HepG2 (cell line): ENCODE results near the gene ZNRF3. TPM values are rescaled to one million over a fixed set of nuclear protein-coding genes. Genes with fewer than 3 reads are reported as not detected.

Experiments
- ARID2 ChIP-seq: sonication (generic); formaldehyde crosslinking; IDR thresholded peaks from 2 replicates; pipeline ENCODE4 v1.8.1; 2022; ENCODE audit warnings: mild to moderate bottlenecking, missing genetic modification reagents, borderline replicate concordance
- DDIT3 ChIP-seq: sonication (generic); formaldehyde crosslinking; IDR thresholded peaks from 2 replicates; pipeline ENCODE4 v1.4.0; 2020; ENCODE audit warnings: mild to moderate bottlenecking, missing genetic modification reagents
- ELF1 ChIP-seq: sonication (generic); formaldehyde crosslinking; IDR thresholded peaks from 2 replicates; pipeline ENCODE4 v1.4.0; 2020; ENCODE audit warnings: missing genetic modification reagents
- ETV6 ChIP-seq: sonication (generic); formaldehyde crosslinking; conservative IDR thresholded peaks from 2 replicates; pipeline ENCODE4 v1.4.0; 2020; ENCODE audit warnings: missing genetic modification reagents
- FOXP4 ChIP-seq: sonication (generic); formaldehyde crosslinking; IDR thresholded peaks from 2 replicates; pipeline ENCODE4 v1.4.0; 2020; ENCODE audit warnings: missing genetic modification reagents
- HMG20B ChIP-seq: conservative IDR thresholded peaks from 2 replicates; pipeline ENCODE4 v1.6.1; 2016; ENCODE audit warnings: missing genetic modification reagents, missing compliant biosample characterization
- KLF15 ChIP-seq: sonication (generic); formaldehyde crosslinking; IDR thresholded peaks from 2 replicates; pipeline ENCODE4 v1.8.1; 2023; ENCODE audit warnings: borderline replicate concordance, mild to moderate bottlenecking, inconsistent platforms, missing genetic modification reagents, mixed read lengths
- MAFK ChIP-seq, 2 experiments: IDR thresholded peaks in 1 of 2; conservative IDR thresholded peaks in 1 of 2; 2 replicates each; pipeline ENCODE4 v1.6.1; 2011; ENCODE audit warnings: improper control_type of control experiment in 2 of 2, low read length in 2 of 2
- NCOA1 ChIP-seq: sonication (generic); formaldehyde crosslinking; IDR thresholded peaks from 2 replicates; pipeline ENCODE4 v1.9.0; 2021; ENCODE audit warnings: missing genetic modification reagents
- POLR2AphosphoS5 ChIP-seq: IDR thresholded peaks from 2 replicates; pipeline ENCODE4 v1.6.1; 2012; ENCODE audit warnings: low read depth, low read length
- RERE ChIP-seq: IDR thresholded peaks from 2 replicates; pipeline ENCODE4 v1.6.1; 2016; ENCODE audit warnings: low read depth, missing genetic modification reagents, missing compliant biosample characterization
- TAF15 ChIP-seq: fragments of 200-400 bp; formaldehyde crosslinking; IDR thresholded peaks from one replicate; pipeline ENCODE4 v1.6.1; 2018; ENCODE audit warnings: mild to moderate bottlenecking, low read depth, low read length; ENCODE audit not compliant: poor library complexity, severe bottlenecking
- ZBTB34 ChIP-seq: sonication (generic); formaldehyde crosslinking; IDR thresholded peaks from 2 replicates; pipeline ENCODE4 v1.8.0; 2022; ENCODE audit warnings: mild to moderate bottlenecking, missing genetic modification reagents
- ZEB1 ChIP-seq: IDR thresholded peaks from 2 replicates; pipeline ENCODE4 v1.6.1; 2012; ENCODE audit warnings: mild to moderate bottlenecking, low read depth, inconsistent platforms; ENCODE audit not compliant: insufficient replicate concordance
- ZMAT5 ChIP-seq: sonication (generic); formaldehyde crosslinking; IDR thresholded peaks from 2 replicates; pipeline ENCODE4 v1.5.0; 2020; ENCODE audit warnings: mild to moderate bottlenecking, low read depth, missing genetic modification reagents, borderline replicate concordance
- ZNF264 ChIP-seq: sonication (generic); formaldehyde crosslinking; IDR thresholded peaks from 2 replicates; pipeline ENCODE4 v1.4.0; 2020; ENCODE audit warnings: missing genetic modification reagents
- ZNF713 ChIP-seq: sonication (generic); formaldehyde crosslinking; IDR thresholded peaks from 2 replicates; pipeline ENCODE4 v1.4.0; 2020; ENCODE audit warnings: mild to moderate bottlenecking, missing genetic modification reagents
- ZNF788 ChIP-seq: sonication (generic); formaldehyde crosslinking; IDR thresholded peaks from 2 replicates; pipeline ENCODE4 v1.5.0; 2020; ENCODE audit warnings: mild to moderate bottlenecking, missing genetic modification reagents, borderline replicate concordance
- polyA plus RNA-seq, 8 experiments: library from polyadenylated mRNA; depleted of rRNA in 3 of 8; stranded (reverse) in 7 of 8; unstranded in 1 of 8; fragments of >200 nt; fragmentation: Illumina TruSeq in 4 of 8; extraction: Trizol in 4 of 8; gene quantifications; 2 replicates each; pipeline versions ENCODE4 v1.2.1 to v1.2.3, GENCODE V29; 2011 to 2016; ENCODE audit warnings: low read depth in 4 of 8, missing spikeins in 1 of 8, mixed read lengths in 1 of 8; ENCODE audit not compliant: insufficient read depth in 1 of 8
- total RNA-seq, 5 experiments: library from RNA; depleted of rRNA; stranded (reverse); fragments of >200 nt; fragmentation: Illumina TruSeq; extraction: Trizol; gene quantifications; 2 replicates each; pipeline ENCODE4 v1.2.3, GENCODE V29; 2016; ENCODE audit warnings: low read depth in 1 of 5

Gene ZNRF3
- total and polyA plus RNA-seq, 2 of the 13 experiments (the other 11 are each of a cell fraction or from before 2014, with no cell fraction given): 20.3 to 36.7 TPM

- TF ChIP-seq RERE (CRISPR knock-in tag): peak; percentile 45; the same call in 1 of the 2 replicates
- TF ChIP-seq MAFK (conservative IDR thresholded peaks at IDR 0.05 in 1 of 2, IDR thresholded peaks at IDR 0.05 in 1 of 2; ENCODE audit: low read length in 2 of 2): 0 out of 4 replicates have a peak, but pooled peaks of 1 of the 2 experiments have one; percentile 5
- TF ChIP-seq TAF15: no peak
- TF ChIP-seq POLR2AphosphoS5: no peak
- no peak for TF ChIP-seq ZEB1
- no peak for TF ChIP-seq ZNF713 (CRISPR knock-in tag)
- TF ChIP-seq ZNF264 (CRISPR knock-in tag): no peak; the same call in 1 of the 2 replicates
- TF ChIP-seq DDIT3 (CRISPR knock-in tag): no peak
- TF ChIP-seq NCOA1 (CRISPR knock-in tag): no peak
- TF ChIP-seq ZMAT5 (CRISPR knock-in tag): no peak
- peak; percentile 47; the same call in 1 of the 2 replicates for TF ChIP-seq HMG20B
- TF ChIP-seq ZBTB34 (CRISPR knock-in tag): no peak
- TF ChIP-seq ETV6: no peak
- TF ChIP-seq ARID2 (CRISPR knock-in tag): no peak
- TF ChIP-seq ZNF788: peak; percentile 24; the same call in 1 of the 2 replicates
- peak; percentile 57 for TF ChIP-seq FOXP4
- no peak for TF ChIP-seq KLF15 (CRISPR knock-in tag)
- TF ChIP-seq ELF1 (CRISPR knock-in tag): no peak
These were observed 95.8 kb downstream of the ZNRF3 start (continued) for GRCh38 chr22:28978863-28979796.
